ENCODE data around the gene RAI1.

RAI1 gene

DNA sequence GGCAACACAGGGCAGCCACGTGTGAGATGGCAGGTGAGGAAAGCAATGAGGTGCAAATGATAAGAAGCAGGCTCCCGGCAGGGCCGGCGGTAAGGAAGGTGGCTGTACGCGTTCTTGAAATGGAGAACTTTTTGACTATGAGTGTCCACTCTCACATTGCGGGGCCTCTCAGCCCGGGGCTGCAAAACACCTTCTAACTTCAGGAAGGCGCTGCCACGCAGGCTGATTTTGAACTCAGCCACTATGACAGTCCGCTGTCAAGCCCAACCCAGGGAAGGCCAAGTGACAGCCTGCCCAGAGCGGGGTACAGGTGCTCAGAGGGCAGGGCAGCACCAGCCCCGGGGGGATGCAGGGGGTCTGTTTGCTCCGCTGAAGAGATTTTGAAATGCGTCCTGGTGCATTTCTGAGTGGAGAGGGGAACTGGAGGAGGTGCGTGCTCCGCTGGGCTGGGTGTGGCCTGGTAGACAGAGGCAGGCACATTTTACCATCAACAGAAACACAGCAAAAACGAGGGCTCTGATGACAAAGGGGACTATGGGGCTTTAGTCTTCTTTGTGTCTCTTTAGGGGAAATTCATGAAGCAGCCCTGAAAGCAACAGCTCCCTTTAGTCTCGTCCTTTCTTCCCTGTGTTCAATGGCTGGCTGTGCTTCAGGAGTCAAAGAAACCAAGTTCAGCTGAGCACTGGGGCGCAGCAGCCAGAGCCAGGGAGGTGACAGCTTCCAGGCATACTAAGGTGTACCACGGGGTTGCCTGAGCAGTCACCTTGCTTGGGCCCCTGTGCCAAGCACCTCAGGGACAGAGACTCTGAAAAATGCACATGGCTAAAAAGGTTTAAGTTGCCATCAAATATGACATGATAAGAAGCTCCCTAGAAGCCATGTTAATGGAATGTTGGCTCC, 170.1 kb downstream of the RAI1 start:
- Histone ChIP-seq H3K4me3 (ENCODE audit: low read length) (no peak overlapping the region), H3K9me3 (ENCODE audit: control insufficient read depth, low read length) (no peaks in the 10 kb centered on the region), H3K27me3 (replicated peaks; ENCODE audit: control insufficient read depth, insufficient read depth, low read length) (no peaks in the 10 kb centered on the region), H3K9ac (ENCODE audit: low read length) (no peak overlapping the region), H3K36me3 (ENCODE audit: control insufficient read depth, insufficient read depth, low read length, severe bottlenecking) (peaks cover 16% of the 10 kb centered on the region), H3K4me1 (ENCODE audit: control insufficient read depth, insufficient read depth, low read length) (peaks cover 70% of the 10 kb centered on the region)
- no peak for DNase-seq (ENCODE audit: low read depth)

DNA sequence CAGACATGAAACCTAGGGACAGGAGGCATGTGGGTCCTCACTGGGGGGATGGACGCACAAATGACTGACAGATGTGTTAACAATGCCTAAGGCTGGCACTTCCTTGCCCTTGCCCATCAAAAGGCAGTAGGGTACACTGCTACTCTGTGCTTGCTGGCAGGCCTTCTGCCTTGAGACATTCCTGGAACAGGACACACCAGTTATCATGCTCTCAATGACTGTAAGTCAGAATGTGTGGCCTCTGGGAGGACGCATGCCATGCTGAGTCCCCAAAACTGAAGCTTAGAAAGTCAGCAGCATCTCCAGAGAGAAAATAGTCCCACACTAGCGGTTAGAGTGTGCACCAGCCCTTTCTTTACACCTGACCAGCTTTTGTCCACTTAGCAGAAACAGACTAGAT, 171.7 kb downstream of the RAI1 start:
- peaks cover 72% of the 10 kb centered on the region for H3K4me1 ChIP-seq (ENCODE audit: control insufficient read depth, insufficient read depth, low read length)

DNA sequence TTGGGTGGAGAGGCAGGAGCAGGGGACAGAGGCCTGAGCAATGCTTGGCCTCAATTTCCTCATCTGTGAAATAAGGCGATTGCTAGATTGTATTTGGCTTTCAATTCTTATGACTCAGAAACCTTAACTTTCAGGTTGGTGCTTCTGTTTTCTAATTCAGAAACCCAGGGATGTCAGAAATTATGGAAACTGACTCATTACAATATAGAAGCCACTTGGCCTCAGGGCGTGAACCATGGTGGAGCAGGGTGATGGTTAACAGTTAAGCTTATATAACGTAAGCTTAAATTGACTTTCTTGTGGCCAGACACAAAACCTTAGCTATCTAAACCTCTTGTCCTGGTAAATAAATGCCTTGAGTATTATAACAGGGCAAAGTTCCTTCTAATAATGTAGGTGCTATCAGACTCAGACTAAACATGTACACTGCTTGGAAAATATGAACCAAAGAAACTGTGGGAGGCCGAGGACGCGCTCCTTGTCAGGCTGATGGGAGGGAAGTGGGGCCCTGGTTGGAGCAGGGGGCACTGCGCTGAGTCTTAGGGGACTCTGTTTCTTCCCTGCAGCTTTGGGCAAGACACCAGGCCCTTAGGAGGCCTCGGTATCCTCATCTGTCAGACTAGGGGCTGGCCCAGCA, 172.7 kb downstream of the RAI1 start:
- Histone ChIP-seq H3K27me3 (replicated peaks; ENCODE audit: control insufficient read depth, insufficient read depth, low read length) (no peaks in the 10 kb centered on the region), H3K4me3 (ENCODE audit: low read length) (no peak overlapping the region), H3K4me1 (ENCODE audit: control insufficient read depth, insufficient read depth, low read length) (peaks cover 62% of the 10 kb centered on the region), H3K9me3 (ENCODE audit: control insufficient read depth, low read length) (no peaks in the 10 kb centered on the region), H3K9ac (ENCODE audit: low read length) (peak overlapping the region; percentile 10), H3K36me3 (ENCODE audit: control insufficient read depth, insufficient read depth, low read length, severe bottlenecking) (peaks cover 4% of the 10 kb centered on the region)
- no peak for DNase-seq (ENCODE audit: low read depth)

More for the DNA sequence above, 171.7 kb downstream of the RAI1 start:
- Histone ChIP-seq H3K4me3 (ENCODE audit: low read length) (no peak overlapping the region), H3K36me3 (ENCODE audit: control insufficient read depth, insufficient read depth, low read length, severe bottlenecking) (peaks cover 4% of the 10 kb centered on the region), H3K9me3 (ENCODE audit: control insufficient read depth, low read length) (no peaks in the 10 kb centered on the region), H3K27me3 (replicated peaks; ENCODE audit: control insufficient read depth, insufficient read depth, low read length) (no peaks in the 10 kb centered on the region), H3K9ac (ENCODE audit: low read length) (peak overlapping the region; percentile 22)
- DNase-seq (ENCODE audit: low read depth): no peak

DNA sequence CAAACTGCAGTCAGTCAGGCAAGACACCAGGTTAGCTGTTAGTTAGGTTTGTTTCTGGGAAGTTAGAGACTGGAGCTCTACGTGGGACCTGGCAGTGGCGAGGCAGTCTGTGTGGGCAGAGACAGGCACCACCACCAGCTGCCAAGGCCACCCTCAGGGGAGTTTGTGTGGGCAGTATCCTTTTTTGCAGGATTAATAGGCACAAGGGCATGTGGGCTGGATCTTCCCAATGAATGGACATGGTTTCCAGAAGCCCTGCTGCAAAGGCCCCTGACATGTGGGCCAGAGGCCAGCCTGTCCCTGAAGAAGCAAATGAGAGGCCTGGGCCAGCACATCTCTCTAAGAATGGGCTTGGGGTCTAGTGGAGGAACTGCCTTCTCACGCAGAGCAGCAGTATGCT, 174.7 kb downstream of the RAI1 start:
- Histone ChIP-seq H3K4me3 (ENCODE audit: low read length) (no peak overlapping the region), H3K27me3 (replicated peaks; ENCODE audit: control insufficient read depth, insufficient read depth, low read length) (no peaks in the 10 kb centered on the region), H3K36me3 (ENCODE audit: control insufficient read depth, insufficient read depth, low read length, severe bottlenecking) (peaks cover 9% of the 10 kb centered on the region), H3K9ac (ENCODE audit: low read length) (peak overlapping the region; percentile 70), H3K4me1 (ENCODE audit: control insufficient read depth, insufficient read depth, low read length) (peaks cover 46% of the 10 kb centered on the region), H3K9me3 (ENCODE audit: control insufficient read depth, low read length) (no peaks in the 10 kb centered on the region)
- DNase-seq (ENCODE audit: low read depth): no peak

DNA sequence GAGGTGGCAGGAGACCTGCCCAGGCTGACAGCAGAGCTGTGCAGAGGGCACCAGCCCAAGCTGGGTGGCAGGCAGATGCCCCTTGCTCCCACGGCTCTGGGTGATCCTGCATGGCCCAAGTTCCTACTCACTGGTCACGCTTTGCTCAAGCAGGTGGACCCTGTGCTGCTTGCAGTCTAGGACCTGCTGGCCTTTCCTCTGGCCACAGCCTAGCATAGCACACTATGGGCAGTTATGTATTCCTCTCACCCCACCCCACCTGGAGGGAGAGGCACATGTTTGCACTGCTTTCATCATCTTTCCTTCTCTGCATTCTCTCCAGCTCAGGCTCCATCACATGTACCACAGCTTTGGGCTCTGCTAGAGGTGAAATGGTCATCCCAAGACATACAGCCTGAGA, 175.1 kb downstream of the RAI1 start:
- no peak for DNase-seq (ENCODE audit: low read depth)
- H3K4me1 ChIP-seq (ENCODE audit: control insufficient read depth, insufficient read depth, low read length): peaks cover 46% of the 10 kb centered on the region

DNA sequence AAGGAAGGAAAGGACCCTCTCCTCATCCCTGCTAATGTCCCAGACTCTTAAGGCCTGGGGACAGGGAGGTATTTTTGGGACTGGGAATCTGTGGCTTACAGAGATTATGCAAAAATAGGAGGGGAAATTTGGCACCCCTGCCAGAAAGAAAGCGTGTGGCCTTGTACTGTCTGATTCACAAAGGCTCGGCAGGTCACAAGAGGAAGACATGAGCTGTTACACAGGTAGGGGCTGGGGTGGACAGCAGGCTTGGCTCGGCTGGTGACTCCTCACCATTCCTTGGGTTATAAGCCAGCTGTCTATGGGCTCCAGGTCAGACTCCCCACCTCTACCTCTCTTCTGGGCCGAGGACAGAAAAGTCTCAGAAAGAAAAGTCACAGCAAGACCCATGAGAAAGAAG, 176.2 kb downstream of the RAI1 start:
- peaks cover 46% of the 10 kb centered on the region for H3K4me1 ChIP-seq (ENCODE audit: control insufficient read depth, insufficient read depth, low read length)
- peak overlapping the region; percentile 12 for H3K9ac ChIP-seq (ENCODE audit: low read length)
- H3K4me3 ChIP-seq (ENCODE audit: low read length): no peak overlapping the region
- H3K27me3 ChIP-seq (replicated peaks; ENCODE audit: control insufficient read depth, insufficient read depth, low read length): no peaks in the 10 kb centered on the region
- no peak for DNase-seq (ENCODE audit: low read depth)
- H3K36me3 ChIP-seq (ENCODE audit: control insufficient read depth, insufficient read depth, low read length, severe bottlenecking): peaks cover 20% of the 10 kb centered on the region
- H3K9me3 ChIP-seq (ENCODE audit: control insufficient read depth, low read length): no peaks in the 10 kb centered on the region

More for the DNA sequence above, 175.1 kb downstream of the RAI1 start:
- H3K9ac ChIP-seq (ENCODE audit: low read length): peak overlapping the region; percentile 70
- no peaks in the 10 kb centered on the region for H3K27me3 ChIP-seq (replicated peaks; ENCODE audit: control insufficient read depth, insufficient read depth, low read length)
- H3K9me3 ChIP-seq (ENCODE audit: control insufficient read depth, low read length): no peaks in the 10 kb centered on the region
- H3K36me3 ChIP-seq (ENCODE audit: control insufficient read depth, insufficient read depth, low read length, severe bottlenecking): peaks cover 14% of the 10 kb centered on the region
- H3K4me3 ChIP-seq (ENCODE audit: low read length): no peak overlapping the region

DNA sequence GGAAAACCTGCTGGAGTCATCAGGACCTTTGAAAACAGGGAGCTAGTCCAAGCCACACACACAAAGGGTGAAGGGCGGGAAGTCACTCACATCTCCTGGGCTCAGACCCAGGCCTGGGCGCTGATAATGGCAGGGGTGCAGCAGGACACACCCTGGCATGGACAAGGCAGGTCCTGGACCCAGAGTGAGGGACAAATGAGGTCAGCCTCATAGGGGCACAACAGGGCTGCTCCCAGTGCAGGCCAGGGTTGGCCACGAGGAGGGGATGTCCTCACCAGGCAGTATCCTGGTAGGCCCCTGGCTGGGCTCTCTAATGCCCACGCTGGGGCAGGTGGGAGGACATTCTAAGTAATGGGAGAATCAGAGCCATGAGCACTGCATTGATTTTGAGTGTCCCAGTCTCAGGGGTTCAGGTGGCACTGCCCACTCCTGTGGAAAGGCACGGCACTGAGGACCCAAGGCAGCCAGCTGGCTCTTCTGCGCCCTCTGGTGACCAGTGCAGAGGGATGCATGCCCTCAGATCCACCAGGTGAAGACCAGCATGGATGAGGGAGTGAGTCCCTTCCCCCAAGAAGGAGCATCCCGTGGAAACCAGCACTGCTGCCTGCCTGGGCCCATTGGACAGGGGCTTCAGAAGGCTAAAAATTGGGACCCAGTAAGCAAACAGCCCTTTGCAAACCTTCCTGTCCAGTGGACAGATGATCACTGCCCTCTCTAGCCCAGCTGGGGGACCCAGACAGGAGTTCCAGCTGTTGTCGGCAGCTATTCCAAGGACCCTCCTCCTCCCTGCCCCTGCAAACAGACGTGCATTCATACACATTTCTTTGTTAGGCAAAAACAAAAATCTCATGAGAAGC, 178.9 kb downstream of the RAI1 start:
- H3K4me3 ChIP-seq (ENCODE audit: low read length): no peak overlapping the region
- no peak overlapping the region for H3K9ac ChIP-seq (ENCODE audit: low read length)
- peak; percentile 83 for DNase-seq (ENCODE audit: low read depth)
- no peaks in the 10 kb centered on the region for H3K27me3 ChIP-seq (replicated peaks; ENCODE audit: control insufficient read depth, insufficient read depth, low read length)
- H3K4me1 ChIP-seq (ENCODE audit: control insufficient read depth, insufficient read depth, low read length): peaks cover 24% of the 10 kb centered on the region
- H3K36me3 ChIP-seq (ENCODE audit: control insufficient read depth, insufficient read depth, low read length, severe bottlenecking): peaks cover 31% of the 10 kb centered on the region
- no peaks in the 10 kb centered on the region for H3K9me3 ChIP-seq (ENCODE audit: control insufficient read depth, low read length)

DNA sequence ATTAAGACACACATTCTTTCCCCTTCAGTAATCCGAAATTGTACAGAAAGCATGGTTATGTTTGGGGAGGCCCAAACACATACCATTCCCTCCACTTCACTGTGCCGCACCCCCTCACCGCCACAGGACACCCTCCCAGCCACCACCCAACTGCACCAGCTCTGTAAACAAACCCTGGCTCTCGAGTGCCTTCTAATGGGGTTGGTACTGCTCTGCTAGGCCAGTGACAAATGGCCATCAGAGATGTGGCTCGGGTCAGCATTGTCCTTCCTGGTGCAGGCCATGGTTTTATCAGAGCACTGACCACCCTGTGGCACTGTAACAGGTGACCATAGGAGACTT, 179.5 kb downstream of the RAI1 start:
- Histone ChIP-seq H3K4me1 (ENCODE audit: control insufficient read depth, insufficient read depth, low read length) (peaks cover 18% of the 10 kb centered on the region), H3K4me3 (ENCODE audit: low read length) (no peak overlapping the region), H3K9me3 (ENCODE audit: control insufficient read depth, low read length) (no peaks in the 10 kb centered on the region), H3K27me3 (replicated peaks; ENCODE audit: control insufficient read depth, insufficient read depth, low read length) (no peaks in the 10 kb centered on the region), H3K36me3 (ENCODE audit: control insufficient read depth, insufficient read depth, low read length, severe bottlenecking) (peaks cover 31% of the 10 kb centered on the region), H3K9ac (ENCODE audit: low read length) (no peak overlapping the region)
- DNase-seq (ENCODE audit: low read depth): no peak
